Cardiac septum (tissue), 1 donor: ENCODE data around the gene GNG2. TPM values are rescaled to one million over a fixed set of nuclear protein-coding genes. Genes with fewer than 3 reads are reported as not detected.

Source experiments
- DNase-seq: peaks from one replicate; pipeline ENCODE4 v3.0.0-alpha.2; 2020; ENCODE audit warnings: low spot score
- intact Hi-C: fragments of 100-400 bp; cut with DNase I; formaldehyde crosslinking; loops from one replicate; pipeline ENCODE4 v1.14.0; 2022
- total RNA-seq: library from RNA; stranded (reverse); fragmentation: NEBNext Ultra II Directional; extraction: Animal tissue kit (Norgen Biotek cat#: 25700); gene quantifications from one replicate; pipeline ENCODE4 v1.2.1, GENCODE V29; 2021
- donor health status: DM: no; HTN: no; CAD: no.

Gene GNG2
- total RNA-seq, 1 donor from 2014 or later = 7.0 TPM

- intact Hi-C loops = no loop called here
- no peak for DNase-seq
These were observed 68.8 kb downstream of the GNG2 start for GRCh38 chr14:51929166-51929565.

- intact Hi-C loops = no loop called here
- DNase-seq = no peak
These were observed 69.7 kb downstream of the GNG2 start for GRCh38 chr14:51929910-51930682.

GRCh38 chr14:51931308-51931707 is 70.9 kb downstream of the GNG2 start:
- DNase-seq = no peak
- intact Hi-C loops = no loop called here

DNA sequence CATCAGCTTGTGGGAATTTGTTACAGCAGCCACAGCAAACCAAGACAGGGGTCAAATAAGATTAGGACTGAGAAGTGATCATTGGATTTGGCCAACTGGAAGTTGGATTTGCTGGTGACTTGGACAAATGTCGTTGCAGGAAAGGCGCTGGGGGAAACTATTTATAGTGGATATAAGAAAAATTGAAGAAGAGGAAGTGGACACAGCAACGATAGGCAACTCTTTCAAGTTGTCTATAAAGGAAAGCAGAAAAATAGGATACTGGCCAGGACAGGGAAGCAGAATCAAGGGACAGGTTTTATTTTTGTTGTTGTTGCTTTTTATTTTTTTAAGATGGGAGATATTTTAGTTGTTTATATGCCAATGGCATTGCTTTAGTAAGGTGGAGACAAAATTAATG is 72.8 kb downstream of the GNG2 start:
- no peak for DNase-seq
- intact Hi-C loops = no loop called here

DNA sequence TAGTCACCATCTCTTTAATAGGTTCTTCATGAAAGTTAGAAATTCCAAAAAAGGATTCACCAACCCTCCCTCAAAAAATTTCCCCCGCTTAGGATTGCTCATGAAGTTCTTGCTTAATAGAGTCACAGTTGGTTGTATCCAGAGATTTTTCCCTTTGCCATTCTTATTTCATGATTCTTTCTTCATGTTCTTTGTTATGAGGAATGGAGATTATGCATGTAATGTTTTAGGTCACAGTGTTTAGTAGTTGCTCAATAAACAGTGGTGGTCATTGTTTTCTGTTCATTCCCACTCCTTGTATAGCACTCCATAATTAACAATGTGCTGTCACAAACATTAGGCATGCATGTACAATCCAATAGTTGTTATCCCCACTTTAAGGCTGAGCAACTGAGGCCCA is 77.7 kb downstream of the GNG2 start:
- no peak for DNase-seq
- intact Hi-C loops = no loop called here

DNA sequence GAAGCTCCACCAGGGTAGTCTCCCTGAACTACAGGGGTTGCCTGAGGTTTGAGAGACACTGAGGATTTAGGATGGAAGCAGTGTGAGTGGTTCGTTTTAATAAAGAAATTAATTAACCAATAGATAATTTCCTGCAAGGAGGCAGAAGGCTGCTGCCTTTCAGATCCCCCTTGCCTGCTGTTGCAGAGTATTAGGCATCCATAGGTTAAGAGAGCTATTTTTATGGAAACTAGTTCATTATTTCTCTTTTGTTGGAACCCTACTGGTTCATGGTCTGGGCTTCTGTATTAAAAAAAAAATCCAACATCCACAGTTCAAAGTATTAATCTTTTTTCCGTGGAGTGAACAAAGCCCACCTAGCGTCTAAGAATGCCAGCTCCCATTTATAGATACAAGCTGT is 78.4 kb downstream of the GNG2 start:
- DNase-seq = no peak
- intact Hi-C loops = no loop called here

DNA sequence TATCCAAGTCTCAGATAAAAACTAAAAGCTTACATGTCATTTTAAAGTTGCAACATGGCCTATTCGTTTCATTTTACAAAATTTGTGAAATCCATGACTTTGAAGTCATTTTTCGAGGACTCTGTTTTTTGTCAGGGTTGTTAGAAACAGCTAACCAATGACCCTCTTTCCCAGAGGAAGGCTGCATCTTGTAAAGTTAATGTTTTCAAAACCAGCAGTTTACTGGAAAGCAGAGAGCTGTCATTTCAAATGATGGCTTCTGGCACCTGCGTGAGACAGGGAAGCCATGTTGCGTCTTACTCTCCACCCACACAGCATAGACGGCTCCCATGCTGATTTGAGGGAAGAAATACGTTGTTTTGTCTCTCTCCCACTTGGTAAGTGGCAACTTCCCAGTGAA is 78.8 kb downstream of the GNG2 start:
- intact Hi-C loops = no loop called here
- DNase-seq = no peak

DNA sequence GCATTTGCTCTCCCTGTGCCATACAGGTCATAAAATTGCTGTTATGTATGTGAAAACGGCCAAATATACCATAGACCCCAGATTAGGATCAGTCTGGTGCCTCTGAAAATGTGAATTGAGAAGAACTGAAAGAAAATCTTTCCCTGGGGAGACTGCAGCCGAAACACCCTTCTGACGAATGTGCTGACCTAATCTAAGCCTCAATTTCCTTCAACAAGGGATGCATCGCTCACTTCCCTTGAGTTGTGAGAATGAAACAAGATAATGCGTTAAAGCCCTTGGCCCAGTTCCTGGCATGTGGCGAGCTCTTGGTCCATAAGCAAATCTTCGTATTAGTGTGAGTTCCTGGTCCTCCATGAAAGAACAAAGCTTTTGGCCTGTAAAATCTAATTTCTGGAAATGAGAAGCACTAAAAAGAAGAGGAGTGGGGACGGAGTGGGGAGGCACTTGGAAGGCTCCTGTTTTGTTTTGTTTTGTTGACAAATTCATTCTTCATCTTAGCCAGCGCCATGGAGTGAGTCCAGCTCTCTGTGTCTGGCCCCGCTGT is 79.4 kb downstream of the GNG2 start:
- DNase-seq = no peak
- intact Hi-C loops = no loop called here

- no peak for DNase-seq
- intact Hi-C loops = no loop called here
These were observed 82.6 kb downstream of the GNG2 start for GRCh38 chr14:51942971-51943370.

DNA sequence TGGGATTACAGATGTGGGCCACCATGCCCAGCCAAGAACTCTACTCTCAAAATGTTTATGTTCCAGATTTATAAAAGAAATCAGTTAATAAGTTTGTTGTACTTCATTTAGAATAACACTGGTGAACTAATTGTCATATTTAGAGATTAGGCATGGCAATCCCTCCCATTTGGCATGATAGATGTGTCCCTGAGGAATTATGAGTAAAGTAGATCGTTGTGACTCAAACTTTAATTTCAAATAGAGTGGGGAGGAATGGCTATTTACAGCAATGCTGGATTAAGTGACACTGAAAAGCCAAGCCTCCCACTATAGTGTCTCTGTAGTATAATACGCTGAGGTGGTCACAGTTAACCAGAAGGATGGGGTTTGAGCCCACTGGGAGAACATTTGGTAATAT is 89.6 kb downstream of the GNG2 start:
- intact Hi-C loops = no loop called here

DNA sequence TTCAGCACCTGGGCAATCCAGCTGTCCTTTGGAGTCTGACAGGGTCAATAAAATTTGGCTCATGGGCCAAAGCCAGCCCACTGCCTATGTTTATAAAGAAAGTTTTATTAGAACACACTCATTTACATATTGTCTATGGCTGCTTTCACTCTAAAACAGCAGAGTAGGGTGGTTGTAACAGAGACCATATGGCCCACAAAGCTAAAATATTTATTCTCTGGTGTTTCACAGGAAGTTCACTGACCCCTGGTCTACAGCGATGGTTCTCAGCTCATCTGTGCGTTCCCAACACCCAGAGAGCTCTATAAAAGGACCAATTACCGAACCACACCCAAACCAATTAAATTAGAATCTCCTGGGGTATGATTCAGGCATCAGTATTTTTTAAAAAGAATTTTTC is 91.2 kb downstream of the GNG2 start:
- intact Hi-C loops = no loop called here
- DNase-seq = no peak

More for the DNA sequence above, 89.6 kb downstream of the GNG2 start:
- no peak for DNase-seq

DNA sequence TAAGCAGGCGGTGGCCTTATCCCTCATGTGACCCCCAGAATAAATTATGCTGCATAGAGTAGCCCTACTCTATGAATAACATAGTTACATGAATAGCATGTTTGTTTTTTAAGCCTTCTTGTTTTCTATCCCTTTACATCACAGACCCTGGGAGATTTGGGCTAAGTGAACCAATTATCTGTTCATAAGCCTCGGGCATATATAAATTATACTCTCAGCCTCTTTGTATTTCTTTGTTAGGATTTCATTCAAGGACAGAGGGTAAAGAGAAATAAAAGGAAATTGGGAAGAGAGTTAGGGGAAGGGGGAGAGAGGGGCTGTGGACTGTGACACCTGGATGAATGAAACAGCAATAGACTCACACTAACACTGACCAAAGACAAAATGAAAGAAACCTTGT is 93.6 kb downstream of the GNG2 start:
- intact Hi-C loops = no loop called here
- DNase-seq = no peak

- DNase-seq = no peak
- intact Hi-C loops = no loop called here
These were observed 94.2 kb downstream of the GNG2 start for GRCh38 chr14:51954657-51955056.

DNA sequence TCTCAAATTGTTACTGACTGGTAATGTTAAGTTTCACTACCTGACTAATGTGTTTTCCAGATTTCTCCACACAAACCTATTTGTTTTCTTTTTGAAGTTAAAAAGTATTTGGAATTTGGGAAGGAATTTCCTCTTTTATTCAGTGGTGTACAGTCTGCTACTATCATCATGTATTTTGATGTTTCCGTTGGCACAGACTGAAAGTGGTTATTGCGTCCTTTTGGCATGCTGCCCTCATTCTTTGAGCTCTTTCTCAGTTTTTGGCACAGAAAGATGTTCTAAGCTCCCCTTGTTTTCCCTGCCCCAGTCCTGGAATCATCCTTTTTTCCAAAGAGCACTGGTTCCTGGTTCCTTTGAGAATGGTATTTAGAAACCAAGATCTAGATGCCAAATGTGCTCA is 97.5 kb downstream of the GNG2 start:
- intact Hi-C loops = no loop called here
- DNase-seq = no peak

DNA sequence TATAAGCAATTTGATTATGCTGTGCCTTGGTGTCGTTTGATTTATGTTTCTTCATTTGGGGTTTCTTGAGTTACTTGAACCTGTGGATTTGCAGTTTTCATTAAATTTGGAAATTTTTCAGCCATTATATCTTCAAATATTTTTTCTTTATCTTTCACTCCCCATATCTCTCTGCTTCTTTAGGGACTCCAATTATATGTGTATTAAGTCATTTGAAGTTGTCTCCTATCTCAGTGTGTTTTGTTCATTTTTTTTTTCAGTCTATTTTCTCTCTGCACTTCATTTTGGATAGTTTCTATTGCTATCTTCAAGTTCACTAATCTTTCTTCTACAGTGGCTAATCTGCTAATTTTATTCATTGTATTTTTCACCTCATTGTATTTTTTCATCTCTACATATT is 99.5 kb downstream of the GNG2 start:
- DNase-seq = no peak
- intact Hi-C loops = no loop called here

DNA sequence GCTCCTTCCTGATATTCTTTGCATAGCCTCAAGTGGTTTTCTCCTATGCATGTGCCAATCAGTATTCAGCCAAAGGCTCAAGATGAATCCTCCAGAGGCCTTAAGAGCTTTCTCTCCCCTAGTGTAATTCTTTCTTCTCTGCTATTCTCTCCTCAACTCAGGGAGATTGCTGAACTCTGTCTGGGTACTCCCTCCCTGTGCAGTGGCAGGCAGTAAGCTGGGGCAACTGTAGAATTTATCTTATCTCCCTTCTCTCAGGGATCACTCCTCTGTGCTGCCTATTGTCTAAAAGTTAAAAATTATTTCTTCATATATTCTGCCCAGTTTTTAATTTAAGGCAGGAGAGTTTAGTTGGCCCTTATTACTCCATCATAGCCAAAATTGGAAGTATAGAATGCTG is 100.5 kb downstream of the GNG2 start:
- intact Hi-C loops = no loop called here

DNA sequence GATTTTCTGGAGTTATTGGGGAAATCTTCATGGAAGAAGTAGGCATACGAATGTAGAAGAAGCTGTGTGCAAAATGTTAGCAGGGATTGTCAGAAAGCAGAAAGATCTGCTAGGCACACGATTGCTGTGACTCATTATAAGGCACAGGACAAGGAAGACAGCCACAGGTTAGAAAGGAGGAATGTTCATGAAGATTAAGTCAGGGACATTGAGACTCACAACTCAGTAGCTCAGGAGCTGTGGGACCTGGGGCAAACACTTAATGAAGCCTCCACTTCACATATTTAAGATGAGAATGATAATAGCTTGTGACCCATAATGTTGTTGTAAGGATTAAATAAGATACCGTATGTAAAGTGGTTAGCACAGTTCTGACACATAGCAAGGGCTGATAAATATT is 102.3 kb downstream of the GNG2 start:
- intact Hi-C loops = no loop called here
- no peak for DNase-seq

More for the DNA sequence above, 100.5 kb downstream of the GNG2 start:
- DNase-seq = no peak

GRCh38 chr14:51963286-51963685 is 102.9 kb downstream of the GNG2 start:
- DNase-seq = no peak
- intact Hi-C loops = no loop called here

DNA sequence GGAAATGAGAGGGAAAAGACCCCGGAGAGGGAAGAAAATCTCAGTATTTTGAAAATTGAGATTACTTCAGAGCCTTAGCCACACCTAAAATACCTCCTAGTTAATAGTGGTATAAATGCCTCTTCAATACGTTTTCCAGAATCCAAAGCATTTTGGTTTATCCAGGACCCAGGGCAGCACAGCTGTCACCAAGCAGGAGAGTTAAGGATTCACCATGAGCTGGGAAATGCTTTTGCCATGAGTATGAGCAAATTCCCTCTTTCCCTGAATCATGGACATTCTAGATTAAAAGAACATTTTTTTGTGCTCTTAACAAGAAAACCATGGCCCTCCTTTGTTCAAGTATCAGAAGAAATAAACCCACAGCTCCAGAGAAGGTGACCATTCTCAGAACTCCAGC is 107.1 kb downstream of the GNG2 start:
- no peak for DNase-seq
- intact Hi-C loops = no loop called here

DNA sequence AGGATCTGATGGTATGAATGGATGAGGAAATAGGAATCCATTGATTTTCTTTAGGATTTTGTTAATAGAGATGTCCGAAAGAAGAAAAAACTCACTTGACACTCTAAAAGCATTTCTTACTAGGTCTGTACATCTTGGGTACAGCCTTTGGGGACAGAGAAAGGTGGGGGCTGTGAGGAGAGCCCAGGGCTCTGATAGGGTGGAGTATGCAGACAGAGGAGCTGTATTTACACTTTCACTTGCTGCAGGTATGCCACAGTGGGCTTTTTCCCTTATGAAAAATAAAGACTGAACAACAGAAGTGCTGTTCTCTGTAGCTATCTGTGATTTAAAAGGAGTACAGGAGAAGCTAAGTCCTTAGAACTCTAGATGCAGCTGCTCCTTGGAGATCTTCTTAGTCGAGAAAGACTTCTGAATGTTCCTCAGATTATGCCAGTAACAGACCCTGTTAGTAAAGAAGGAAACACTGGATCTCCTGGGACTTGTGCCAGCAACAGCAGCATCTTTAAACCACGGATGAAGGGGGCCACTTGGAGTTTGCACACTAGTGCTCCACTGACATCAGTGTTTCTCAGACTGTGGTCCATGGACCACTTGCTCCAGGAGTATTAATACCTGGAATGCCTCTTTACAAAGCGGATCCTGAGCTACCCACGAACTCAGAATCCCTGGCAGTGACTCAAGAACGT is 109.6 kb downstream of the GNG2 start:
- no peak for DNase-seq
- intact Hi-C loops = loop anchor here (10.0 kb wide), 1 partner anchor 115 kb away; no protein-coding TSS in a partner anchor

DNA sequence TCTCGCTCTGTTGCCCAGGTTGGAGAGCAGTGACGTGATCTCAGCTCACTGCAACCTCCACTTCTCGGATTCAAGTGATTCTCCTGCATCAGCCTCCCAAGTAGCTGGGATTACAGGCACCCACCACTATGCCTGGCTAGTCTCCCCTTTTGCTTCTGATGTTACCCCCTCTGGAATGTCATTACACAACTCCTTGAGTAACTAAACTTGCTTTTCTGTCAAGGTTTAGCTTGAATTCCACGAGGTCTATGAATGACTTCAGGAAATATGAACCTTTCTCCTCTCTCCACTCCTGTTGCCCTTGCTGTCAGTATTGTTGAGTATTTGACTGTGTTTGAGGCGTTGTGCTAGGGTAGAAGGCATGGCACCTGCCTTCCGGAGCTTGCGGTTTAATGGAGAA is 112.2 kb downstream of the GNG2 start:
- DNase-seq = no peak
- intact Hi-C loops = loop anchor here (10.0 kb wide), 1 partner anchor 118 kb away; no protein-coding TSS in a partner anchor
